ENCODE results near the gene SND1.

DNA sequence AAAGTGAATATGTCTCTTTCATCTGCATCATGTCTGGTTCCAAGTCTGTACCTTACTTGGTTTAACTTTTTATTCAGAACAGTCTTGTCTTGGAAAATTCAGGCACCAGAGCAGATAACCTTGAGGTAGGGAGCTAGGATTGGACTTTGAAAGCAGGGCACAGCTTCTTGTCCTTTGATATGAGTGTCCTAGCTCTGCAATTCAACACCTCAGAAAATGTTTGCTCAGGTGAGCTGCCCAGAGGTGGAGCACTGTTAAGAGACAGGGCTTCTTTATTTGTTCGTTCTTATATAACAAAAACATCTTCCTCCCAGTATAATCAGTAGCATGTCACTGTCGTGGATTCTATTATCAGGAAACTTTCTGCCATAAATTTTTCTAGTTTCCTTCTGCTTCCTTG lies 260.9 kb downstream of the SND1 start:
- TF ChIP-seq POLR2A (IDR thresholded peaks at IDR 0.05), result no peak
- TF ChIP-seq, protein P1, sequence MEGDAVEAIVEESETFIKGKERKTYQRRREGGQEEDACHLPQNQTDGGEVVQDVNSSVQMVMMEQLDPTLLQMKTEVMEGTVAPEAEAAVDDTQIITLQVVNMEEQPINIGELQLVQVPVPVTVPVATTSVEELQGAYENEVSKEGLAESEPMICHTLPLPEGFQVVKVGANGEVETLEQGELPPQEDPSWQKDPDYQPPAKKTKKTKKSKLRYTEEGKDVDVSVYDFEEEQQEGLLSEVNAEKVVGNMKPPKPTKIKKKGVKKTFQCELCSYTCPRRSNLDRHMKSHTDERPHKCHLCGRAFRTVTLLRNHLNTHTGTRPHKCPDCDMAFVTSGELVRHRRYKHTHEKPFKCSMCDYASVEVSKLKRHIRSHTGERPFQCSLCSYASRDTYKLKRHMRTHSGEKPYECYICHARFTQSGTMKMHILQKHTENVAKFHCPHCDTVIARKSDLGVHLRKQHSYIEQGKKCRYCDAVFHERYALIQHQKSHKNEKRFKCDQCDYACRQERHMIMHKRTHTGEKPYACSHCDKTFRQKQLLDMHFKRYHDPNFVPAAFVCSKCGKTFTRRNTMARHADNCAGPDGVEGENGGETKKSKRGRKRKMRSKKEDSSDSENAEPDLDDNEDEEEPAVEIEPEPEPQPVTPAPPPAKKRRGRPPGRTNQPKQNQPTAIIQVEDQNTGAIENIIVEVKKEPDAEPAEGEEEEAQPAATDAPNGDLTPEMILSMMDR (IDR thresholded peaks at IDR 0.05), result no peak
- no peak for TF ChIP-seq EP300 (IDR thresholded peaks at IDR 0.05; ENCODE audit: low read depth)
- no peak for TF ChIP-seq POLR2AphosphoS5 (IDR thresholded peaks at IDR 0.05)

All from transverse colon (tissue), 4 donors.